ENCODE data around the gene SACM1L.

The SACM1L gene

DNA sequence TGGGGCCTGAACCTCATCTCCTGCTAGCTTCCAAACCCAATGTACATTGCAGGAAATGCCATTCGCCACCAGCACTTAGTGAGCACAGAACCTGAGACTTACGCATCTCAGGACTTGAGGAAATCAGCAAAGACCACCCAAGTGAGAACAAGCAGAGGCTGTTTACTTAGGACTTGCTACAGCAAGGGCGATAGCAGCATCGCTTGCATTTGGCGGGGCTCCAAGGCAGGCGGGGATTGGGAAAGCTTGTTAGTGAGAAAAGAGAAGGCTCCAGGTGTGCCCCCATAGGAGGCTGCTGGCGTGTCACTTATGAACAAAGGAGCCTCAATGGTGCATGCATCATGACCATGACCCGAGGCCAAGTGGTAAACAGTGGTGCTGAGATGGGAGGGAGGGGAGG, 87.4 kb downstream of the SACM1L start (continued):
- TF ChIP-seq, protein P1, sequence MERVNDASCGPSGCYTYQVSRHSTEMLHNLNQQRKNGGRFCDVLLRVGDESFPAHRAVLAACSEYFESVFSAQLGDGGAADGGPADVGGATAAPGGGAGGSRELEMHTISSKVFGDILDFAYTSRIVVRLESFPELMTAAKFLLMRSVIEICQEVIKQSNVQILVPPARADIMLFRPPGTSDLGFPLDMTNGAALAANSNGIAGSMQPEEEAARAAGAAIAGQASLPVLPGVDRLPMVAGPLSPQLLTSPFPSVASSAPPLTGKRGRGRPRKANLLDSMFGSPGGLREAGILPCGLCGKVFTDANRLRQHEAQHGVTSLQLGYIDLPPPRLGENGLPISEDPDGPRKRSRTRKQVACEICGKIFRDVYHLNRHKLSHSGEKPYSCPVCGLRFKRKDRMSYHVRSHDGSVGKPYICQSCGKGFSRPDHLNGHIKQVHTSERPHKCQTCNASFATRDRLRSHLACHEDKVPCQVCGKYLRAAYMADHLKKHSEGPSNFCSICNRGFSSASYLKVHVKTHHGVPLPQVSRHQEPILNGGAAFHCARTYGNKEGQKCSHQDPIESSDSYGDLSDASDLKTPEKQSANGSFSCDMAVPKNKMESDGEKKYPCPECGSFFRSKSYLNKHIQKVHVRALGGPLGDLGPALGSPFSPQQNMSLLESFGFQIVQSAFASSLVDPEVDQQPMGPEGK (CRISPR knock-in tag; IDR thresholded peaks at IDR 0.05; ENCODE audit: borderline replicate concordance): no peak
- TF ChIP-seq POU6F1 (CRISPR knock-in tag; IDR thresholded peaks at IDR 0.05; ENCODE audit: borderline replicate concordance, low read depth): no peak
- TF ChIP-seq BACH2 (CRISPR knock-in tag; IDR thresholded peaks at IDR 0.05; ENCODE audit: borderline replicate concordance): no peak

DNA sequence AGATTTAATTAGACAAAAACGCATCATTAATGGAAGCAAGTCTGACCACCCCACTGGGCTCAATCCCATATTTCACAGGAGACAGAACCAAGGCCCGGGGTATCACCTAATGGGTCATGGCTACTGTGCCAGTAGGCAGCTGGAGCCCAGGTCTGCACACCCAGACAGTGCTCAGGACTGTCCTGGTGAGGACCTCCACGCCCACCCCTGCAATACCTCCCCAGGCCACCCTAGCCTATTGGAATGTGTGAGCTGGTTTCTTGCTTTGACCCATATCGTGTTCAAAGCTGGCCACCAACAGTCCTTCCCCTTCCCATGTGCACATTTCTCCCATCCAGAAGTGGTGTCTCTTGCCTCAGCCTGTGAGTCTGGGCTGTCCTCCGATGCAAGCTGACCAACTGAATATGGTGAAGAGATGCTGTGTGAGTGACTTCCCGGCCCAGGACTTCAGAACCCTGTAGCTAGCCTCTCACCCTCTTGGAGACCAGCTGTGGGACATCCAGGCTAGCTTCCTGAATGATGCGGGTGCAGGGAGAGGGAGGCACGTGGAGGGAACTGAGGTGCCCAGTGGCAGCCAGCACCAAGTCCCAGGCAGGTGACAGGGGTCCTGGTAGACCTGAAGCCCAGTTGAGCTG, 88.0 kb downstream of the SACM1L start:
- TF ChIP-seq TSHZ2 (CRISPR knock-in tag; IDR thresholded peaks at IDR 0.05) (no peak), ZFP30 (CRISPR knock-in tag; IDR thresholded peaks at IDR 0.05) (no peak), ZNF8 (CRISPR knock-in tag; IDR thresholded peaks at IDR 0.05) (no peak), RARB (CRISPR knock-in tag; IDR thresholded peaks at IDR 0.05) (no peak)
- TF ChIP-seq, protein P2, sequence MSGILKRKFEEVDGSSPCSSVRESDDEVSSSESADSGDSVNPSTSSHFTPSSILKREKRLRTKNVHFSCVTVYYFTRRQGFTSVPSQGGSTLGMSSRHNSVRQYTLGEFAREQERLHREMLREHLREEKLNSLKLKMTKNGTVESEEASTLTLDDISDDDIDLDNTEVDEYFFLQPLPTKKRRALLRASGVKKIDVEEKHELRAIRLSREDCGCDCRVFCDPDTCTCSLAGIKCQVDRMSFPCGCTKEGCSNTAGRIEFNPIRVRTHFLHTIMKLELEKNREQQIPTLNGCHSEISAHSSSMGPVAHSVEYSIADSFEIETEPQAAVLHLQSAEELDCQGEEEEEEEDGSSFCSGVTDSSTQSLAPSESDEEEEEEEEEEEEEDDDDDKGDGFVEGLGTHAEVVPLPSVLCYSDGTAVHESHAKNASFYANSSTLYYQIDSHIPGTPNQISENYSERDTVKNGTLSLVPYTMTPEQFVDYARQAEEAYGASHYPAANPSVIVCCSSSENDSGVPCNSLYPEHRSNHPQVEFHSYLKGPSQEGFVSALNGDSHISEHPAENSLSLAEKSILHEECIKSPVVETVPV (CRISPR knock-in tag; IDR thresholded peaks at IDR 0.05): no peak
- no peak for ATAC-seq

GRCh38 chr3:45777746-45778386, 88.7 kb downstream of the SACM1L start:
- no peak for ATAC-seq
- TF ChIP-seq POU6F1 (CRISPR knock-in tag; IDR thresholded peaks at IDR 0.05; ENCODE audit: borderline replicate concordance, low read depth) (no peak), ZNF70 (CRISPR knock-in tag; IDR thresholded peaks at IDR 0.05) (no peak), OSR1 (CRISPR knock-in tag; IDR thresholded peaks at IDR 0.05) (no peak), ISL1 (CRISPR knock-in tag; IDR thresholded peaks at IDR 0.05) (no peak), CSDC2 (CRISPR knock-in tag; IDR thresholded peaks at IDR 0.05) (no peak), TOX (CRISPR knock-in tag; IDR thresholded peaks at IDR 0.05; ENCODE audit: borderline replicate concordance) (no peak), GLIS3 (CRISPR knock-in tag; IDR thresholded peaks at IDR 0.05) (no peak), ARNTL (CRISPR knock-in tag; IDR thresholded peaks at IDR 0.05; ENCODE audit: borderline replicate concordance, low read depth) (no peak), SNAI2 (CRISPR knock-in tag; IDR thresholded peaks at IDR 0.05) (no peak)
- TF ChIP-seq, protein P1 (CRISPR knock-in tag; IDR thresholded peaks at IDR 0.05; ENCODE audit: borderline replicate concordance): no peak
- TF ChIP-seq, protein P3, sequence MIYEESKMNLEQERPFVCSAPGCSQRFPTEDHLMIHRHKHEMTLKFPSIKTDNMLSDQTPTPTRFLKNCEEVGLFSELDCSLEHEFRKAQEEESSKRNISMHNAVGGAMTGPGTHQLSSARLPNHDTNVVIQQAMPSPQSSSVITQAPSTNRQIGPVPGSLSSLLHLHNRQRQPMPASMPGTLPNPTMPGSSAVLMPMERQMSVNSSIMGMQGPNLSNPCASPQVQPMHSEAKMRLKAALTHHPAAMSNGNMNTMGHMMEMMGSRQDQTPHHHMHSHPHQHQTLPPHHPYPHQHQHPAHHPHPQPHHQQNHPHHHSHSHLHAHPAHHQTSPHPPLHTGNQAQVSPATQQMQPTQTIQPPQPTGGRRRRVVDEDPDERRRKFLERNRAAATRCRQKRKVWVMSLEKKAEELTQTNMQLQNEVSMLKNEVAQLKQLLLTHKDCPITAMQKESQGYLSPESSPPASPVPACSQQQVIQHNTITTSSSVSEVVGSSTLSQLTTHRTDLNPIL (CRISPR knock-in tag; IDR thresholded peaks at IDR 0.05; ENCODE audit: low read depth): no peak
- TF ChIP-seq, protein P2 (CRISPR knock-in tag; IDR thresholded peaks at IDR 0.05): no peak
